GM18520 (cell line): ENCODE measurements around the gene TACO1.
A peak's percentile ranks its signal among the peaks of the same experiment; 100 is the strongest.

Experiments used
- ATAC-seq: cut with Tn5 transposase; IDR thresholded peaks from one replicate; pipeline ENCODE4 v1.9.1; 2021; ENCODE audit not compliant: unreplicated experiment

TACO1 gene

DNA sequence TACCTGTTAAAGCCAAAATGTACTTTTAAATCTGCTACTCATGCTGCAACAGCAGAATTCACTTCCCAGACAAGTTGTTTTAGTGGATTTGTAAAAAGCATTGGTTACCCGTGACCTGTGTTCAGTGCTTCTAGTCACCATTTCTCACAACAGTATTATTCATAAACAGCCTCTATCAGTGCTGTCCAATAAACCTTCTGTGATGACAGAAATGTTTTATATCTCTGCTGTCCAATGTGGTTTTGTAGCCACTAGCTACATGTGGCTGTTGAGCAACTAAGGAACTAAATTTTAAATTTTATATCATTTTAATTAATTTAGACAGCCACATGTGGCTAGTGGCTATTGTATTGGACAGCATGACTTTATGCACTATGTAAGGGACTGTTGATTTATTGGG lies 34.1 kb downstream of the TACO1 start:
- ATAC-seq = no peak

DNA sequence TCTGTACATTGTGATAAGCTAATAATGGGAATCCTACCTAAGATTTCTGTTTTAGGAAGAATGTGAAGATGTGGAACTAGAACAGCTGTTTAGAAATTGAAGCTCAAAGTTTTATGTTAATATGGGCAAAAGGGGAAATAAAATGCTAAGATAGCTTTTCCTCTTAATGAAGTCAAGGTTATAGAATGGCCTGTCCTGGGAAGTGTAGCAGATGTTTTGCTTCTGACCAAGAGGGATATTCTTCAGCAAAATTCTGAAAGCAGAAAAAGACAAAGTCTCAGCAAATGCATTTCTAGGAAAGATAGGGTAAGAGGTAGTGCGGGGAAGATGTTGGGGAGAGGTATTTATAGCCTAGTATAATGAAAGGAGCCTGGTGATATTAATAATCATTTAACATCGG lies 34.6 kb downstream of the TACO1 start:
- no peak for ATAC-seq

DNA sequence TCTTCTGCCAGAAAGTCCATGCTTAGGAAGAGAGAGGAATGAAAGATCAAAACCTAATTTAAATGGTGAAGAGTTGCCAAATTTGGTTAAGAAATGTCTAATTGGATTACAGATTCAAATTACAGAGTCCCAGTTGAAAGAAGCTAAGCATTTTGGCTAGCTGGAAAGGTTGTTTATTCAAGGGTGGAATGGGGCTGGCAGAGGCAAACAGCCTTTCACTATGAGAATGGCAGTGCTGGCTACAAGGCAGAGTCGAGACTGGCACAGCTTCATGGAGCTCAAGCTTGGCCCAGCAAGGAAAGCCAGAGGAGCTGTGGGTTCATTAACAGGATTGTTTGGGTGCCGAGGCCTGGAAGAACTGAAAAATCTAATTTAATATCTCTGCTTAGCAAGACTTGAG lies 35.1 kb downstream of the TACO1 start:
- ATAC-seq = no peak

DNA sequence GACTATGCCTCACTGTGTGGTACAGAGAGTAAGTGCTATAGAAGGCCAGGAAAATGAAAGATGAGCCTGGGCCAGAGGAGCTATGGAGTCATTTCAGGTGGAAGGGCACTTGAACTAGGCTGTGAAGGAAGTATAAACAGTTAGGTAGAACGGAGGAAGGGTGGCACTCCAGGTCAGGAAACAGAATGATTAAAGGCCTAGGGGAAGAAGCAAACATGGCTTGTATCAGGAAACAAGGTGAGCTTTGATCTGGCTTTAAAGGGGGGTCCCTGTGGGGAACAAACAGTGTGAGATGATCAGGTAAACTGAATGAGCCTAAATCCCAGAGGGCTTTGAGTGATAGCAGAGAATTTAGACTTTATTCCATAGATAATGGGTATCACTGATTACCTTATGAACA lies 38.4 kb downstream of the TACO1 start:
- no peak for ATAC-seq

DNA sequence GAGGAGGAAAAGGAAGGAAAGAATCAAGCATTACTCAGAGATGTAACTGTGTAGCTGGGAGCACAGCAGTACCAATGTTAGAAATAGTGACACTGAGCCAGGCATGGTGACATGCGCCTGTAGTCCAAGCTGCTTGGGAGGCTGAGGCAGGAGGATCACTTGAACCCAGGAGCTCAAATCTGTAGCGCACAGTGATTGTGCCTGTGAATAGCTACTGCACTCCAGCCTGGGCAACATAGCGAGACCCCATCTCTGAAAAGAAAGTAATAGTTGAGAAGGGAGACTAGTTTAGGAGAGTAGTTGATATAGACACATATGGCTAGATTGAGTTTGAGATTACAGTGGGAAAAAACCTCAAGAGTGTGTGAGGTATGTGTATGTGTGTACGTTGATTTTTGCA lies 39.3 kb downstream of the TACO1 start:
- no peak for ATAC-seq

DNA sequence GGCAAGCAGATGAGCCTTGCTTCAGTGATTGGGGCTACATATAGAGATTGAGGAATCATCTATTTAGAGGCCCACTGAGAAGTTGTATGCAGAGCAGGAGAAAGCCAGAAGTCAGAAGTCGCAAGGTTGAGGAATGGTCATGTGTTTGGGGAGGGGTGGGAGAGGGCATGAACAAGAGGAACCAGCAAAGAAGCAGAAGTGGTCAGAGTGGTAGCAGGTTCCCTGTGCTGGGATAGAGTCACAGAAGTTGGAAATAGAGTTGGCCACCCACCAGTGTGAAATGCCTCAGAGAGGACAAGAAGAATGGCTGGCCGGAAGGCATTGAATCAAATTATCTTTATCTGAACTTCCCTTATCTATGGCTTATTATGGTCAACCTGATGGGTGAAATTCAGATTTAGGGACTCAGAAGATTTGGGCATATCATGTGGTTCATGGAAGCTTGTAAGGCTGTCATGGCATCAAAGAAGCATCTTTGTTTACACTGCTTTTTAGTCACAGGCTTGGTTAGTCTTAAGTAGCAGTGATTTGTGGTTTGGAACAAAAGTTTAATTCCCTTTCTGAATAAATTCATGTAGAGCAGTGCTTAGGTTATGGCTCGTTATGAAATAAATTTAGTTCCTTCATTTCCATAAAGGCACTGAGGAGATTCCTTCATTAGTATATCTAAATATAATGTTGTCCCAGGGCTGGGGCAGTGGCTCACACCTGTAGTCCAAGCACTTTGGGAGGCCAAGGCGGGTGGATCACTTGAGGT lies 41.2 kb downstream of the TACO1 start:
- no peak for ATAC-seq

DNA sequence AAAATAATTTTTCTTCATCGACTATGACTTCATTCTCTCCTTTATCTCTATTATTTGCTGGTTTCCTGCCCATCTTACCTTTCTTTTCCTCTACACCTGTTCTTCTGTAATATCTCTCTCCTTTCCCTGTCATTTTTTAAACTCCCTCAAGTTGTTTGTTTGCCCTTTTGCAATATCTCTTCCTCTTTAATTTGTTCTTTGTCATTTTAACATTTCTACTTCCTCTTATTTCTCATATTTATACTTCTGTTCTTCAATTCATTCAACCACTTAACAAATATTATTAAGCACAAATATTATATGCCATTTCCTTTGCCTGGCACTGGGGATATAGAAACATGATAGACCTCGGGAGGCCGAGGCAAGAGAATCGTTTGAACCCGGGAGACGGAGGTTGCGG lies 44.2 kb downstream of the TACO1 start:
- no peak for ATAC-seq

DNA sequence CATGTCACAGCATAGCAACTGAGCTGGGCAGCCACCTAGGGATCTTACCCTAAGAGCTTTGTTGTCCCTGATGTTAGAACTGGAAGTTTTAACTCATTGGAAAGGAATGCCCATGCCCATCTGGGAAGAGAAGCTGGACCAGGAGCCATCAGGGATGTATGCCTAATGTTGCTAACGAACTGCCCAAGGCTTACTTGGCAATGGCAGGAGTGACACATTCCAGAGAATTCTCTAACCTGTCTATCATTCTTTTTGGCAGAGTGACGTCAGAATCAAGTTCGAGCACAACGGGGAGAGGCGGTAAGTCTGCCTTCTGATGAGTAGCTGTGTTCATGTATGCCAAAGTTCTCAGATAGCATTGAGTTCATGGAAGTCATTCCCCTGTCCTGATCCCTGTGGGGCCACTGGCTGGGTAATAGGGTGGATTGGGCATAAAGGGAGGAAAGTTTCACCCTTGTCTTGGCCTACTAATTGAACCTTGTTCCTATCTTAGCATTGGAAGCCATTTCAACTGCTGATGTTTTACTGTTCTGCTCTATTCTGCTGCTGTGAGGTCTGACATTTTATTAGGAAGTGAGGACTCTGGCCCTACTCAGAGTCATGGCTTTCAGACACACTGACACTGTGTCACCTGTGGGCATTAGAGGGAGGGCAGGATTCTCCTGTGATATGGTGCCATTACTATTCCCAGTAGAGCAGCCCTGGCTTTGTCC lies 45.2 kb downstream of the TACO1 start:
- ATAC-seq = no peak

DNA sequence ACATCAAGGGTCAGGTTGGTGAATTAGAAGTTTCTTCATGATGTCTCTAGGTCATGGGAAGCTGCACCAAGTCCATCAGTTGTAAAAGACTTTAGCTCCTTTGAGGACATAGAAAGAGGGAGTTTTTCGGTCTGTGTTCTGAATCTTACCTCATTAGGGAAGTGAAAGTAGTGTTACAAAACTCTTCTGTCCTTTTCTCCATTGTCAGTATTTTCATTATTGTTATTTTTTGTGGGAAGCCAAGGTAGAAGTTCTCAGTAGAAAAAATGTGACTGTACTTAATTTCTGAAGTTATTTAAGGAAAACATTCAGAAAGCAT lies 45.8 kb downstream of the TACO1 start:
- ATAC-seq = peak; percentile 63

DNA sequence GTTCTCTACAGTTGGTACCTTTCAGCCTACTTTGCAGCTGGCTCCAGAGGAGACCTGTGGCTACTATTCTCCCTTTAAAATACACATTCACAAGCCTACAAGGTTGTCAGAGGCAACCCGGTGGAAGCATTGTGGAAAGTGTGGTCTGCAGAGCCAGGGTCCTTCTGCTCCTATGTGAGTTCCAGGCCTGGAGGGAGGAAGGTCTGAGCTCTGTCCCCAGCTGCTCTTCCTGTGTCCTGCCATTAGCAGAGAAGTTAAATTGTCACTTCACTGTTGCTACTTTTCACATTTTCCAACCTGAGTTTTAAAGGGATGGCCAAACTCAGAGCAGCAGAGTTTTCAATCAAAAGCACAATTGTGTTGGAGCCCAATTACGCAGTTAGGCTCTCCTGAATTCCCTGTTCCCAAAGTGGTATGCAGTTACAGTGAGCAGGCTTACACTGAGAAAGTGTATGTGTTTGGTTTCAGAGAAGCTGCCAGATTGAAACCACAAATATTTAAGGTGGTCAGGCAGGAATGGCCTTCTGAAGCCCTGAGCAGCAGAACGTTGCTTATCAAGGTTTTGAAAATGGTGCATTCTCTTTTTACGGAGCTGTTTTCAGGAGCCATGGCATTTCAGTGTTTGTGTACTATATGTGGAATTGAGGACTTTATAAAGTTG lies 46.5 kb downstream of the TACO1 start:
- no peak for ATAC-seq

DNA sequence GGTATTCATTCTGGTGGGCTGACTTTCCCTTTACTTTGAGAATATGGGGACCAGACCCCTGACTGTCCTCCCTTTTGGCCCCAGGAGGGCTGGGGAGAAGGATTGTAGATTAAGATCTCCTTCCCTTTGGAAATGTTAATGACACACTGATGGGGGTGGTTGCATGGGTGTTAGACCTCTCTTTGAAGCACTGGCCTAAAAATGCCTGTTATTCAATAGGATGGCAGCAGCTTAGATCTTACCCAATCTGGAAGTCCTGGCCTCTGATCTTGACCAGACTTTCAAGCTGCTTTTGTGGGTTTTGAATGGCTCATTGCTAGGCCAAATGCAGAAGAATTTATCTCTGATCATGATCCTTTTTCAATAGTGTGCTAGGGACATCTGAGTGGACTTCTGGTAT lies 47.2 kb downstream of the TACO1 start:
- no peak for ATAC-seq

DNA sequence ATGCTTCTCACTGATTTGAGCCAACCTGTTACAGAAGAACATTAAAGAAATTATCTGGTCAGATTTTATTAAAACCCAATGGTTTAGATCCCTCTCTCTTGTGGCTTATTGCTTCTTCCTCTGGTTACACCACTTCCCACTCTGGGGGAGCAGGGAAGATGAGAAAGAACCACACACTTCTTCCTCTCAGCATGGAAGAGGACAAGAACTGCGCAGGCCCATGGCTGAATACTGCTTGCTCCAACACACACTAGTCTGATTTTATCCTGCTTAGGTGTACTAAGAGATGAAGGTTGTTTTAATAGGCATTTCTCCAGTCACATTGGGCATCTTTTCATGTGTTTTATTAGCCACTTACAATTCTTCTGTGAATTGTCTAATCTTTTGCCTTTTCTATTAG lies 49.1 kb downstream of the TACO1 start:
- ATAC-seq = no peak

DNA sequence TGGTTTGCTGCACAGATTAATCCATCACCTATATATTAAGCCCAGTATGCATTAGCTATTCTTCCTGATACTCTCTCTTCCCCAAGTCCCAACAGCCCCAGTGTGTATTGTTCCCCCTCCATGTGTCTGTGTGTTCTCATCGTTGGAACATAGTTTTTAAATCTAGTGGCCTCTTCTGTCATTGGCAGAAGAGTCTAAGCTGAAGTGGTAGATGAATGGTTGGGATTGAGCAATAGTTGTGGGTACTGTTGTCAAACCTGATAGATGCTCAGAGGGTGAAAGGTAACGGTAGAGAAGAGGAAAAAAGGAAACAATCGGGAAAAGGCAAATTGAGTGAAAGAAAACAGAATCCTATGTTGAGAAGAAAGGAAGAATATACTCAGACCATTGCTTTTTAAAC lies 51.4 kb downstream of the TACO1 start:
- ATAC-seq = no peak

DNA sequence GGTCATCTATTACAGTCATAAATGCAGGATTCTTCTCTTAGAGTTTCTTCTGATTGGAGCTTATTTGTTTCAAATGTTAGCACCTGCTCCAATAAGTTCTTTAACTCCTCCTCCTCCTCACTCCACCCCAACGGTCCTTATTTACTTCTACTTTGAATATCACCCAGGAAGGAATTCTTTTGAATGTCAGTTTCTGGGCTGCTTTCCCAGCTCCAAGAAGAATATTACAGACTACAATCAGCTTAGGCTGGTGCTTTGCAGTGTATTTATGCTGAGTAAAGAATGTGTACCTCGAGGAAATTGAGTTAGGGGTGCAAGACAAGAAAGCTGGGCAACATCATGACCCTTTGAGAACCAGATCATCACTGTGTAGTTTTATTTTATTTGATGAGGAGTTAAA lies 52.4 kb downstream of the TACO1 start:
- no peak for ATAC-seq

DNA sequence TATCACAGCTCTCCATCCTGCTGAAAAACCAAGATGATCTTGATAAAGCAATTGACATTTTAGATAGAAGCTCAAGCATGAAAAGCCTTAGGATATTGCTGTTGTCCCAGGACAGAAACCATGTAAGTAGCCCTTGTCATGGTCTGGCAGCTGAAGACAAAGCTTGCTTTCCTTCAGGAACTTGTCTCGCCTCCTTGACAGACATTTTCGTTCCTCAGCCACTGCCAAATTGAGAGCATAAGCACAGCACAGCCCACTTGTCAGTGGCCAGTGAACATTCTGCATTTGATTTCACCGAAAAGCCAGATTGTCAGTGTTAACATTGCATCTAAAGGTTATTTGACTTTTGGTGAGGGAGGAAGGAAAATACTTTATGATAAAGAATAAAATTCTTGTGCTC lies 57.1 kb downstream of the TACO1 start:
- no peak for ATAC-seq
